GM12874 (cell line): ENCODE results near the gene PPIP5K2.

ENCODE experiments used
- TF ChIP-seq, protein P1 (sequence below): IDR thresholded peaks from 2 replicates; pipeline ENCODE4 v1.5.1; 2011; ENCODE audit warnings: low read depth, mild to moderate bottlenecking, control low read depth, low read length, moderate library complexity; ENCODE audit not compliant: insufficient read depth

Gene PPIP5K2

DNA sequence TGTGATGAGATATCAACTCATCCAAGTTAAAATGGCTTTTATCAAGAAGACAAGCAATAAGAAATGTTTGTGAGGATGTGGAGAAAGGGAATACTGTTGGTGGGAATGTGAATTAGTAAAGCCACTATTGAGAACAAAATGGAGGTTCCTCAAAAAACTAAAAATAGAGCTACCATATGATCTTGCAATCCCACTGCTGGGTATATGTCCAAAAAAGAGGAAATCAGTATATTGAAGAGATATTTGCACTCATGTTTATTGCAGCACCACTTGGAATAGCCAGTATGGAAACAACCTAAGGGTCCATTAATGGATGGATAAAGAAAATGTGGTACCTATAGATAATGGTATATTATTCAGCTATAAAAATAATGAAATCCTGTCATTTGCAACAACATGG, 25.1 kb downstream of the PPIP5K2 start:
- TF ChIP-seq, protein P1, sequence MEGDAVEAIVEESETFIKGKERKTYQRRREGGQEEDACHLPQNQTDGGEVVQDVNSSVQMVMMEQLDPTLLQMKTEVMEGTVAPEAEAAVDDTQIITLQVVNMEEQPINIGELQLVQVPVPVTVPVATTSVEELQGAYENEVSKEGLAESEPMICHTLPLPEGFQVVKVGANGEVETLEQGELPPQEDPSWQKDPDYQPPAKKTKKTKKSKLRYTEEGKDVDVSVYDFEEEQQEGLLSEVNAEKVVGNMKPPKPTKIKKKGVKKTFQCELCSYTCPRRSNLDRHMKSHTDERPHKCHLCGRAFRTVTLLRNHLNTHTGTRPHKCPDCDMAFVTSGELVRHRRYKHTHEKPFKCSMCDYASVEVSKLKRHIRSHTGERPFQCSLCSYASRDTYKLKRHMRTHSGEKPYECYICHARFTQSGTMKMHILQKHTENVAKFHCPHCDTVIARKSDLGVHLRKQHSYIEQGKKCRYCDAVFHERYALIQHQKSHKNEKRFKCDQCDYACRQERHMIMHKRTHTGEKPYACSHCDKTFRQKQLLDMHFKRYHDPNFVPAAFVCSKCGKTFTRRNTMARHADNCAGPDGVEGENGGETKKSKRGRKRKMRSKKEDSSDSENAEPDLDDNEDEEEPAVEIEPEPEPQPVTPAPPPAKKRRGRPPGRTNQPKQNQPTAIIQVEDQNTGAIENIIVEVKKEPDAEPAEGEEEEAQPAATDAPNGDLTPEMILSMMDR: no peak

DNA sequence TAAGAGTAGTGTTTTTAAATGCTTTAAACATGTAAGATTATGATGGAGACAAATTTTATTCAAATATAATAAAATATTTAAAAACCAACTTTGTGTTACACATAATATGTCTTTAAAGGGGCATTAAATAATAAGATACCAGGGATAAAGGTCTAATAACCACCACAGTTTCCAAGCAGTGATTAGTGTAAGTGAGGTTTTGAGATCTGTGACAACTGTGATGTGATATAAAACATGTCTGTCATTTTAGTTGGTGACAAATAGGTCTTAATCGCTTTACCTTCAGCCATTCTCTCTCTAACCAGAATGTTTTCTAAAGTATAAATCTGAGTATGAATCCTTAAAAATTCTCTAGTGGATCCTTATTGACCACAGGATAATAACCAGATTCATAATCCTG, 28.1 kb downstream of the PPIP5K2 start:
- TF ChIP-seq, protein P1: no peak

DNA sequence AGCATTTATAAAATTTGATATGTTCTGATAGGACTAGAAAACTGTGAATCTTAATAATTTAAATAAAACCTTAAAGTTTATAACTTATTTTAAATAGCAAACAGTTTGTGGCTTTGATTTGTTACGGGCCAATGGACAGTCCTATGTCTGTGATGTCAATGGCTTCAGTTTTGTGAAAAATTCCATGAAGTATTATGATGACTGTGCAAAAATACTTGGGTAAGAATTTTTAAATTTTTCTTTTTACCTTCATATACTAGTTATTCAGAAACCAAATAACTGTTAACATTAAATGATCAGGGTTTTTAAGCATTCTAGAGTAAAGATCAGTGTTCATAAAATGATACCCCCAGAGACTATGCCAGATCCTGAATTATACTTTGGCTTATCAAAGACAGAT, 31.1 kb downstream of the PPIP5K2 start:
- TF ChIP-seq, protein P1: no peak

DNA sequence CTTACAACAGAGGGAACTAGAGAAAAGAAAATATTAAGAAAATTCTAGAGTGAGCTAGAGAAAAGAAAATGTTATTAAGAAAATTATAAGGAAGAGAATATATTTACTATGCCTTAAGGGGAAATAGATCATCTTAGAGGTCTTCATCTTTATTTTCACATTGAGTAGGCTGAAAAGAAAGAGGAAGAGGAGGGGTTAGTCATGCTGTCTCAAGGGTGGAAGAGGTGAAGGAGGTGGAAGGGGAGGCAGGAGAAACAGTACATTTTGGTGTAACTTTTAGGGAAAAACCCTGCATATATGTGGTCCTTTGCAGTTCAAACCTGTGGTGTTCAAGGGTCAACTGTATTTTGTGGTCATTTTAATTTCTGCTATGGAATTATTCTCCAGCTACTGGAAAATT, 46.6 kb downstream of the PPIP5K2 start:
- TF ChIP-seq, protein P1: no peak

DNA sequence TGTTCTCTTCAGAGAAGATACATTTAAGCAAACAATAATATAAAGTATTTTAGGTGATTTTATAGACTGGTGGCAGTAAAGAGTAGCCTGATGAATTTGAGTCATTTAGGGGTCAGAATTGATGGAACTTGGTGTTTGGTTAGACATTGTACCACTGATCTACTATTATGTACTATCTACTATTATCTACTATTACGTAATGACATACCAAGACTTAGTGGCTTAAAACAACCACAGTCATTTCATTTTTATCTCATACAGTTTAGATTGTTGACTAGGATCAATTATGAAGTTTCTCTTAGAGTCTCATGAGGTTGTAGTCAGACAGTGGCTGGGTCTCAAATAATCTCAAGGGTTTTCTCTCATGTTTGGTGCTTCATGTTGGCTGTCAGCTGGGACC, 54.0 kb downstream of the PPIP5K2 start:
- TF ChIP-seq, protein P1: no peak

DNA sequence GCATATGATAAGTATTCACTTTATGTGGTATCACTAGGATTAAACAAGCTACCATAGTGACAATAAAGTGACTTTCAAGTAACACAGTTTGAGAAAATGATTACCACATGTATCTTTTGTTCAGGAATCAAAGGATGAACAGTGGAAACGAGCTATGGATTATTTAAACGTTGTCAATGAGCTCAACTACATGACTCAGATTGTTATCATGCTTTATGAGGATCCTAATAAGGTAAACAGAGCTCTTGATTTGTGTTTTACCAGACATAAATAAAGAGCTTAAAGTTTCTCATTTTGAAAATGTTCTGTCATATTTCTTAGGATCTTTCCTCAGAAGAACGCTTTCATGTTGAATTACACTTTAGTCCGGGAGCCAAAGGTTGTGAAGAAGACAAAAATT, 57.4 kb downstream of the PPIP5K2 start:
- TF ChIP-seq, protein P1: no peak

DNA sequence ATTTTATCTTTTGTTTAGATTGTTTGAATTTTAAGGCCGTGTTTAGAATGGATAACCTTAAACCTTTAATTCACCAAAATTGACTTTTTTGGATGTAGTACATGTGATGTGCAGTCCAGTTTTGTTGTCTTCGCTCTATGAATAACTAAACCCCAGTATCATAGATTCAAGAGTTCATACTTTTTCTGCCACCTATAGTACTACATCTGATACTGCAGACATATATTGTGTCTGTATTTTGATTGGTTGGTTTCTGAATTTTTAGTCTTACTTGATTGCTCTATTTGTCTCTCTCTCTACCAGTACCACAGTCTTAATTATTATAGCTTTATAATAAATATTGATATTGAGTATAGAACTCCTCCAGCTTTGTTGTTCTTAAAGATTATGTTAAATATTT, 58.1 kb downstream of the PPIP5K2 start:
- TF ChIP-seq, protein P1: no peak

DNA sequence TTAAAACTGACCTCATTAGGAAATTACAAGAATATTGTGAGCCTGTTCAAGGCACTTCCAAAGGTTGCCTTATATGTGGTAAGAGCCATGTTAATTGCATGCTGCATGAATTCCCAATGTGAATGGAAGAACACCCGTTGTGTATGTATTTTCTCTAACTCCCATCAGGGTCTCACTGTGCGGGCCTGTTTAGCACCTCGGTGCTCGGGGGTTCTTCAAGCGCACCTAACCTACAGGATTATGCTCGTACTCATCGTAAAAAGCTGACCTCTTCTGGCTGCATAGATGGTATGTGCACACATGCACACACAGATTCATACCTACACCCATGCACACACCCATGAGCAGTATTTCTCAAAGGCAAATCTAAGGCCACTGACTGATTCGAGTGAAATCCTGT, 66.1 kb downstream of the PPIP5K2 start:
- TF ChIP-seq, protein P1: no peak
